Mesothelial cell of epicardium (in vitro differentiated cells): ENCODE measurements around the gene FRMPD2. TPM values are rescaled to one million over a fixed set of nuclear protein-coding genes. Genes with fewer than 3 reads are reported as not detected.
"Not testable (repeated sequence)": the region's sequence is repeated elsewhere in the genome, so short reads cannot be mapped to it uniquely, and the experiment has no call there.

Experiments used
- DNase-seq, 2 experiments: peaks; one replicate each; pipeline ENCODE4 v3.0.0; 2021; ENCODE audit warnings: low spot score in 2 of 2; ENCODE audit not compliant: unreplicated experiment in 2 of 2
- H3K27ac Mint-ChIP-seq: 2 replicates; pipeline ENCODE4 v1.8.0; 2021; ENCODE audit warnings: mixed read lengths
- H3K27me3 Mint-ChIP-seq: 2 replicates; pipeline ENCODE4 v1.8.0; 2021; ENCODE audit warnings: low read depth, mixed read lengths
- H3K36me3 Mint-ChIP-seq: 2 replicates; pipeline ENCODE4 v1.8.0; 2021; ENCODE audit warnings: mixed read lengths
- H3K4me1 Mint-ChIP-seq: 2 replicates; pipeline ENCODE4 v1.8.0; 2021; ENCODE audit warnings: mixed read lengths
- H3K4me3 Mint-ChIP-seq: 2 replicates; pipeline ENCODE4 v1.8.0; 2021; ENCODE audit warnings: mild to moderate bottlenecking, moderate library complexity, mixed read lengths
- H3K9me3 Mint-ChIP-seq: 2 replicates; pipeline ENCODE4 v1.8.0; 2021; ENCODE audit warnings: mixed read lengths
- total RNA-seq: library from RNA; stranded (reverse); gene quantifications from 3 replicates; pipeline ENCODE4 v1.2.1, GENCODE V29; 2021
- TF ChIP-seq, protein P1 (sequence below): fragments of 200-600 bp; sonication (generic); IDR thresholded peaks from one replicate; pipeline ENCODE4 v1.5.0; 2021; ENCODE audit warnings: antibody characterized with exemption; ENCODE audit not compliant: unreplicated experiment

The FRMPD2 gene
- total RNA-seq, 1 donor from 2014 or later = 0.18 TPM

DNA sequence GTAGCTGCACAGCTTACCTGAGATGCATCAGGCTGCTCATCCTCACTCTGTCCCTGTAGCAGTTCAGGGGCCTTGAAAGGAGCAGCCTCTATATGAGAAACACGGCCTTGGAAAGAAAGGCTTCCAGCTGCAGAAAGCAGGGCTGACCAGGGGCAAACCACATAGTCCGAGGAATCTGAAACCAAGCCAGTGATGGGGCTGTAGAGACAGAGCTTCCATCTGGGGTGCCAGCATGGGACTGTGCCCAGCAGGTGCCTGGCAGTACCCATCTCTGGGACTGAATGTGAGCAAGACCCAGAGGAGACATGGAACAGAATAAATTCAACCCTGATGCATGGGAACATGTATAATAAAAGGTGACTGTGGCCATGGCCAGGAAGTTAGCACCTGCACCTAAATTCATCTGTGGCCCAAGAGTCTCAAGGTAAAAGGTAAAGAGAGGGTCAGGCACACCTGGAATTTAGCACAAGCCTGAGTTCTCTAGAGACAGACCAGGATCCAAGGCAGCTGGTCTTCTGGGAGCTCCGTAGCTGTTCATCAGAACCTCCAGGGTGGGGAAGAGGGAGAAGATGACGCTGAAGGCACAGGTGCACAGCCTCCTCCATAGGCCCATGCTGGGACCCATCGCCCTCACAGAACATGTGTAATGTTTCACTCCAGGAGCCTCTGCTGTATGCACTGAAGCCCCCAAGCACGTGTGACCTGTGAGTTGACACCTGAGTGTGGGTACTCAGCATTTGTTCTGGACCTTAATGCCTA, 25.3 kb downstream of the FRMPD2 start:
- TF ChIP-seq, protein P1, sequence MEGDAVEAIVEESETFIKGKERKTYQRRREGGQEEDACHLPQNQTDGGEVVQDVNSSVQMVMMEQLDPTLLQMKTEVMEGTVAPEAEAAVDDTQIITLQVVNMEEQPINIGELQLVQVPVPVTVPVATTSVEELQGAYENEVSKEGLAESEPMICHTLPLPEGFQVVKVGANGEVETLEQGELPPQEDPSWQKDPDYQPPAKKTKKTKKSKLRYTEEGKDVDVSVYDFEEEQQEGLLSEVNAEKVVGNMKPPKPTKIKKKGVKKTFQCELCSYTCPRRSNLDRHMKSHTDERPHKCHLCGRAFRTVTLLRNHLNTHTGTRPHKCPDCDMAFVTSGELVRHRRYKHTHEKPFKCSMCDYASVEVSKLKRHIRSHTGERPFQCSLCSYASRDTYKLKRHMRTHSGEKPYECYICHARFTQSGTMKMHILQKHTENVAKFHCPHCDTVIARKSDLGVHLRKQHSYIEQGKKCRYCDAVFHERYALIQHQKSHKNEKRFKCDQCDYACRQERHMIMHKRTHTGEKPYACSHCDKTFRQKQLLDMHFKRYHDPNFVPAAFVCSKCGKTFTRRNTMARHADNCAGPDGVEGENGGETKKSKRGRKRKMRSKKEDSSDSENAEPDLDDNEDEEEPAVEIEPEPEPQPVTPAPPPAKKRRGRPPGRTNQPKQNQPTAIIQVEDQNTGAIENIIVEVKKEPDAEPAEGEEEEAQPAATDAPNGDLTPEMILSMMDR = no peak
- Mint-ChIP-seq H3K4me1 (peaks cover 19% of the 10 kb centered on the region), H3K36me3 (no peaks in the 10 kb centered on the region), H3K27me3 (no peaks in the 10 kb centered on the region), H3K27ac (no peak overlapping the region), H3K9me3 (no peaks in the 10 kb centered on the region), H3K4me3 (no peak overlapping the region)
- no peak for DNase-seq

DNA sequence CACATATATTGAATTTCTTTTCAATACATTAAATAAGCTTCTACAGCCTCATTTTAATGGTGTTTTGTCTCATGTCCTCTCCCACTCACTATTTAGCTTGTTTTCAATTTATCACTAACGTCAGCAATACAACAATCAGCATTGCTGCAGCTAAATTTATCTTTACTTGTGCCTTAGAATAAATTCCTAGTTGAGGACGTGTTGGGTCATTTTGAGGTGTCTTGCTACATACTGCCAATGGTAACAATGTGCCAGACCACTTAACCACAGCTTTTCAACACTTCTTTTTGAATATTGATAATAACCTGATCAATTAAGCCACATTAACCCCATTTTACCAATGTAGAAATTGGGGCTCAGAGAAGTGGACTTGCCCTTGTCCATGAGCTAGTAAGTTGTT, 26.0 kb downstream of the FRMPD2 start:
- peaks cover 19% of the 10 kb centered on the region for H3K4me1 Mint-ChIP-seq
- H3K4me3 Mint-ChIP-seq = no peak overlapping the region
- H3K36me3 Mint-ChIP-seq = no peaks in the 10 kb centered on the region
- DNase-seq = no peak
- H3K27ac Mint-ChIP-seq = no peak overlapping the region
- TF ChIP-seq, protein P1 = no peak
- H3K27me3 Mint-ChIP-seq = no peaks in the 10 kb centered on the region
- no peaks in the 10 kb centered on the region for H3K9me3 Mint-ChIP-seq

DNA sequence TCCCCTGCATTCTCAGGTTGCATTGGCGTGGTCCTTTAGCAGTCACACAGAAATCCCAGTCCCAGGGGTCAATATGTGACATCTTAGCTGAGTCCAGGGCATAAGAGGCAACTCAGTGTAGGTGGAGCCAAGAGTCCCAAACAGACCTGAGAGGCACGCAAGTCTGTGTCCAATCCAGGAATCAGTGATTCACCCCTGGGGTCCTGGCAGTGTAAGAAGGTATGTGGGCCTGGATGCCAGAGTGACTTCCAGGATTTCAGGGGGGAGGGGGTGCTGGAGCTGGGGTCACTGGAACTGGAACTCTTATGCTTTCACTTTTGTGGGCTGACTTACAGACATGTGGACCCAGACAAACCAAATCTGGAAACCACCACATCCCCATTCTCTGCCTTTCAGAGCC, 26.8 kb downstream of the FRMPD2 start:
- no peak overlapping the region for H3K27ac Mint-ChIP-seq
- no peaks in the 10 kb centered on the region for H3K27me3 Mint-ChIP-seq
- no peaks in the 10 kb centered on the region for H3K9me3 Mint-ChIP-seq
- TF ChIP-seq, protein P1 = no peak
- no peaks in the 10 kb centered on the region for H3K36me3 Mint-ChIP-seq
- DNase-seq = no peak
- H3K4me1 Mint-ChIP-seq = peaks cover 17% of the 10 kb centered on the region
- H3K4me3 Mint-ChIP-seq = no peak overlapping the region

DNA sequence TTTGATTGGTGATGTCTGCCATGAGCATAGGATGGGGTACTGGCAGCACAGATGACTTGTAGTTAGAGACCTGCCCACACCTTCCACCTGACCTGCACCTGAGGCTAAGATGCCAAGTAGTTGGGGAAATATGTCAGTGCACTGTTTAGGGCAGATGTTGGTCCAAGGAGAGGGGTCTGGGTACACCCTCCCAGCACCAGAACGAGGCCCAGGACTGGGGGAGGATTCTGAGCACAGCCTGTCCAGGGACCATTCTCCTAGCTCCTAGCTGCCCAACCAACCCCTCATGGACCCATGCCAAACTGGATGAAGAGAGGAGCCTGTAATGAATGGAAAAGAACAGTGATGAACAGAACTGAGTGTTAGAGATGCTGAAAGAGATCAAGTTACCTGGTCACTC, 28.0 kb downstream of the FRMPD2 start:
- DNase-seq = no peak

DNA sequence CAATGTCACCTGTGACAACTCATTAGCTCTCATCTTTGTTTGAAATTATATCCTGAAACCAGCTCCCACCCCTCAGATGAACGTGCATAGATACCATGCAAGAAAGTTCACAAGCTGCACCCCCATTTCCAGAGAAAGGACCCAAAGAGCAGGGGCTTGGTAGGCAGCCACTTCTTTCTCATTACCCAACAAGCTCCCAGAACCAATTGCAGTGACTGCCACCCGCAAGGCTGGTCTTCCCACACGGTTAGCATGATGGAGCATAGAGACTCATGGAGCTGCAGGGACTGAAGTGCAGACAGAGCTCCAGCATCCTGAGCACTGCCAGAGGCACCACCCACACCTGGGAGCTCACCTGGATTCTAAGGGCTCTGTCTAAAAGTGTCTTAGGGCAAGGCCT, 28.5 kb downstream of the FRMPD2 start:
- H3K27ac Mint-ChIP-seq = no peak overlapping the region
- peaks cover under 1% of the 10 kb centered on the region for H3K4me1 Mint-ChIP-seq
- no peak overlapping the region for H3K4me3 Mint-ChIP-seq
- no peaks in the 10 kb centered on the region for H3K9me3 Mint-ChIP-seq
- TF ChIP-seq, protein P1 = no peak
- H3K36me3 Mint-ChIP-seq = no peaks in the 10 kb centered on the region
- DNase-seq = no peak
- no peaks in the 10 kb centered on the region for H3K27me3 Mint-ChIP-seq

More for the DNA sequence above, 28.0 kb downstream of the FRMPD2 start:
- Mint-ChIP-seq H3K4me1 (peaks cover 6% of the 10 kb centered on the region), H3K9me3 (no peaks in the 10 kb centered on the region), H3K4me3 (no peak overlapping the region), H3K27me3 (no peaks in the 10 kb centered on the region), H3K36me3 (no peaks in the 10 kb centered on the region), H3K27ac (no peak overlapping the region)
- TF ChIP-seq, protein P1 = no peak

DNA sequence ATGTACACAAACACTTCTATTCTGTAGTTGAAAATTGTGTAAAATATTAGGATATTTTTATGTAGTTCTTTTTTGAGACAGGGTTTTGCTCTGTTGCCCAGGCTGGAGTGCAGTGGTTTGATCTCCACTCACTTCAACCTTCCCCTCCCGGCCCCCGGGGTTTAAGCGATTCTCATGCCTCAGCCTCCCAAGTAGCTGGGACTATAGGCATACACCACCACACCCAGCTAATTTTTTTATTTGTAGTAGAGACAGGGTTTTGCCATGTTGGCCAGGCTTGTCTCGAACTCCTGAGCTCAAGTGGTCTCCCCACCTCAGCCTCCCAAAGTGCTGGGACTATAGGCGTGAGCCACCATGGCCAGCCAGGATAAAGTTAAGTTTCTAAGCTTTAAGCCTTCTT, 30.6 kb downstream of the FRMPD2 start:
- H3K4me1 Mint-ChIP-seq, H3K4me3 Mint-ChIP-seq, H3K9me3 Mint-ChIP-seq, H3K36me3 Mint-ChIP-seq, H3K27ac Mint-ChIP-seq, H3K27me3 Mint-ChIP-seq, DNase-seq: not testable (repeated sequence)
